ENCODE measurements around the gene ZNF217.
A peak's percentile ranks its signal among the peaks of the same experiment; 100 is the strongest.
"Not testable (repeated sequence)": the region's sequence is repeated elsewhere in the genome, so short reads cannot be mapped to it uniquely, and the experiment has no call there.

Gene ZNF217

DNA sequence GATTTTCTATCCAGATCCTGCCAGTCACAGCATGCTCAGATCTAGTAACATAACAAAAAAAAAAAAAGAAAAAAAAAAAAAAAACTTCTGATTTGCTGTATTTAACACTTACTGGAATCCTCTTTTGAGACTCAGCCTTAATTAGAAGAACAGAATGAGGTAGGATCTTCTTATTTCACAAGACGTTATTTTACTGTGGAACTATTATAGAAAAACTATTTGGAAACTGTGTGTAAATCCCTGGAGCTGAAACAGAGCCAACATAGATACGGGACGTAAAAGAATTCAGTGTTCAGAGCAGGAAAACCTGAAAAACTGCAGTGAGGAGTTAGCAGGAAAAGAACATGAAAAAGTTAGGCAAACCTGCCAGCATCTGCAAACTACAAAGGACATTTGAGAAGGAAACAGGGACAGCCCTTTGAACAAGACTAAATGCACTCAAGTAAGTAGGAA, 3.4 kb upstream of the ZNF217 start:
- DNase-seq = peak; percentile 43

DNA sequence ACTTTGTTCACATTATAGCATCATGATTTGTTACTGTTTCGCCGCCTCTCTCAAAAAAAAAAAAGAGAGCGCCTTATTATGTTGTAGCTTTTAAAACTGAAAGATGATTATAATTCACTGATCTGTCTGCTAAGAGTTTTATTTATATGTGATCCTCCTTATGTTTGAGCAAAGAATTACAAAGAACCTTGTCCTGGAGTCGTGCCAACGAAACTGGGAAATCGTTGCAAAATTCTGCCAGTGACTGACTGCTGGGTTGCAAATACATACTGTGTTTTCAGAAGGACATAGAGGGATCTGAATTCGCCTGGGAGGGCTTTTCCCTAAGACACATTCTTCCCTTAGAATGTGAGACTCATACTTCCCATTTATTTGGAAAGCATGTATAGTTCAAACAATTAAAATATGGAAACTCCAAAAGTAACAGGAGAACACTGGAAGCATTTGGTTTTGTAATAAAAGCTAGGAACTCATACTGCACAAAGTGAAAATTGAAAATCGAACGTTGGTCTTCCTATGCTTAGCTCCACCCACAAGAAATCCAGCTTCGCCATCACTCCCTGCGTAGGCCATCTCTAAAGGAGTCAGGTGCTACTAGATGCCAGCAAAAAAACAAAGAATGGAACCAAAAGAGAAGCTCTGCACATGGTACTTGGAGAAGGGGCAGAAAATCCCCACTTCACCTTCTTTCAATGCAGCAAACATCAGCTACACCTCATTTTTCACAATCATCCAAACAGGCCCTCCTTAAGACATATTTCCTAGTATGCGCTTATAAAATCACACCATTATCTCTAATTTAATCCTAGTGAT, 2.8 kb upstream of the ZNF217 start:
- peak; percentile 37 for DNase-seq

DNA sequence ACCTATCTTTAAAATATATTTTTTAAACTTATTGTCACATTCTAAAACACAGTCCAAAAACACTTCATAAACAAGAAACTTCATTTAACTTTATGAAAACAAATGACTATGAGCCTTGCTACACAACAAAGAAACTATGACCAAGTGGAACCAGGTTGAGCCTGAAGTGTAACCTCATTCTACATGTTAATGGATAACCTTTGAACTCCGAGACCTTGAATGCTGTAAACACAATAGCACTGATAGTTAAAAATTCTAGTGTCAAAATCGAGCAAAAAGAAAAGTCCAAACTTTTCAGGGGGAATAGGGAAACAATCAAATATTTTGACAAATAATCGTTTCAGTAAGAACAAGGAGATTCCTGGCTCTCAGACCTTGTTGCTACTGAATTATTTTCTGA, 2.1 kb upstream of the ZNF217 start:
- not testable (repeated sequence) for DNase-seq

DNA sequence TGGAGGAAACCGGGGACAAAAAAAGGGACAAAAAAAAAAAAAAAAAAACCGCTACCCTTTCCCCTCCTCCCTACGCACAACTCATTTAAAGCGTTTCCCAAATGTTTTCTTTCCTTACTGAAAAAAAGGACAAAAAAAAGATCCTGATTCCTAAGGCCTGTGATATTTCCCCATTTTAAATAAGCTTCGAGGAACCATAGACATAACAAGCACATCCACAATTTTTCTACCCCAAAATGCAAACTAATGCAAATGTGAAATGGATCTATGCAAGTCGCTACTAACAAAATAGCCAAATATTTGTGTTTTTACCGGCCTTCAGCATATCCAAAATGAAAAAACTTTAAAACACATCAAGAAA, 1.4 kb upstream of the ZNF217 start:
- DNase-seq = peak; percentile 65

DNA sequence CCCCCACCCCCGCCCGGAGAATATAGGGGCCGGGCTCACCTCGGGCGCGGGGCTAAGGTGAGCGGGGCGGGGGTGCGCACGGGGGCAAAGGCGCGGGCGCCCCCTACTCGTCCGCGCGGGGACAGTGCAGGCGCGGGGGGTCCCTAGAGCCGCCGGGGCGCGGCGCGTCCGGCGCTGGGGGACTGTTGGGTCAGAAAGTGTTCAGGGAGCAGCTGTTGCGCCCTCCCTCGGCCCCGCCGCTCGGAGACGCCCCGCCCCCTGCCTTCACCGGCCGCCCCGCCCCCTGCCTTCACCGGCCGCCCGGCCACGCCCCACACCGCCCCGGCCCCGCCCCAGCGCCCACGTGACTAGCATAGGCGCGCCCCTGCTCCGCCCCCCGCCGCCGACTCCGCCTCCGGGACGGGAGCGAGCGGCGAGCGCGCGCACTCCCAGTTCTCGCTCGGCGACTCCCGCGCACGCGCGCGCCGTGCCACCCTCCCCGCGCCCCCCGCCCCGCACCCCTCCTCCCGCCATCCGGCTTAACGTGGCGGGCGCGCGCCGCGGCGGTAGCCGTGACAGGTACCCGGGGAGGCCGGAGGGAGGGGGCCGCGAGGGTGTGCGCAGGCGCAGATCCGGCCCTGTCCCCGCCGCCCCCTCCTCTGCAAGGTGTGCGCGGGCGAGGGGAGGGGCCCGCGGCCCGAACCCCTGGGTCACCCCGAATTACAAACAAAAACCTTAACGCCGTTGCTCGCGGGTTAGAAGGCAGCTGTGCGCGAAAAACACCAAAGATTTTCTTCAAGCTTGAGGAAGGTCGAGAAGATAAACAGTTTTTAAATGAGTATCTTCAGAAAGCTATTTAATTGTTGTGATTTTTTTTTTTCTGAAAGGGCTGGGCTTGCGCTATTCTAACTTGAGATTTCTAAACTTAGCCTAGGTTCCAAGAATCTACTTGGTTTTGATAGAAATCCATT, 704 bp upstream of the ZNF217 start:
- DNase-seq = peak; percentile 97

DNA sequence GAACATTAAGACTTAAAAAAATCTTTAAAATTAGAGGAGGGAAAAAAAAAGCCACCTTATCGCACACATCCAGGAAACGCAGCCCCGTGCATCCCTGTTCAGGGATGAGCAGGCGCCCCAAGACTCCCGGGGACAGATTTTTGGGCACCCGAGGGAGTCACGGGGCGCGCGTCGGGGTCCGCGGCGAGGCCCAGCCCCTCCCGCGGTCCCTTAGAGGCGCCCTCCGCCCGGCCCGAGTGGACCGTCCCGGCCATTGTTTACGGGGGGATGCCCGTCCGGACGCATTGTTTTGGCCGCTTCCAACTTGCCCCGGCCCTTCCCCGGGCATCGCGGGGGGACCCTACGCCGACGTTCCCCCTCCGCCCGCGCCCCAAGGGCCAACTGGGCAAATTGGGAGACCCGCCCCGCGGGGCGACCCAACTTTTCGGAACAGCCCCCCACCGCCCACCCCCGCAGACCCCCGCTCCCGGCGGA, 610 bp downstream of the ZNF217 start:
- peak; percentile 67 for DNase-seq

DNA sequence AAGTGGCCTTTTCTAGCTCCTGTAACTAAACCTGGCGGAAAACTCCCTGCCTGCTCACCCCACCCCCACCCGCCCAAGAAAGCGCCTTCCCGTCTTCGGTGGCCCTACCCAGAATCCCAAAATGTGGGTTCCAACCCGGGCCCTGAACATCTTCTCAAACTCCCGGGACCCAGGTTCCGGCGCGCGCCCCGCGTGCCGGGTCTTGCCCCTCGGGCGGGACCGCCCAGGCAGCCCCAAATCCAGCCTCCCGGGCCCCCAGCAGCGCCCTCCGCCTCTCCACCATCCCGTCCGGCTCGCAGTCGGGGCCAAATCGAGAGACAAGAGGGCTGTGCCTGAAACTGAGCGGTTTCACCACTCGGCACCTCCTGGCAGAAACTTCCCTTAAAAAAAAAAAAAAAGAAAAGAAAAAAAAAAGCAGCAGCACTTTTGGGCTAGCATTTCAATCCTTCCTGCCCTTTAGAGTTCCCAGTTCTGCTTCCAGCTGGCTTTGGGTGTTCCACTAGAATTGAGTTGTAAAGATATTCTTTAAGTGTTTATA, 1.1 kb downstream of the ZNF217 start:
- DNase-seq = peak; percentile 74

DNA sequence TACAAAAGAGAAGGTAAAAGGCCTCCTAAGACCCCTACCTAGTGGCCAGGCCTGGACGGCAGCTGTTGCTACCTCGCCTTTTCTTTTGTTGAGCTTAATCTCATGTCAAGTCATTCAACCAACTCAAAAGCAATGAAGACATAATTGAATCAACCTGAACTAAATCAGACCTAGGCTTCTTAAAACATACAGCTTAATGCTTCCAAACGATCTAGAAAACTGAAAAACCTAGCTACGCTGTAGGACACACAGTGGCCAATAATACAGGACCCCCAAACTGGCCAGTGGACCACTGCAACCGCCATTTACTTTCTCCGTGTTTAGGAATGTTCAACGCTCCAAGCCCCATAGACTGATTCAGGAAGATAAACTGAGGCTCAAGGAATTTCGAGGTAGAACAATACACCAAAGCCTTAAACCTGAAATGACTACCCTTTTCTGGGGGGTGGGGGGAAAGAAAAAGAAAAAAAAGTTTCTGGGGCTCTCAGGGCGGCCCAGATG, 1.6 kb downstream of the ZNF217 start:
- DNase-seq = peak; percentile 64

DNA sequence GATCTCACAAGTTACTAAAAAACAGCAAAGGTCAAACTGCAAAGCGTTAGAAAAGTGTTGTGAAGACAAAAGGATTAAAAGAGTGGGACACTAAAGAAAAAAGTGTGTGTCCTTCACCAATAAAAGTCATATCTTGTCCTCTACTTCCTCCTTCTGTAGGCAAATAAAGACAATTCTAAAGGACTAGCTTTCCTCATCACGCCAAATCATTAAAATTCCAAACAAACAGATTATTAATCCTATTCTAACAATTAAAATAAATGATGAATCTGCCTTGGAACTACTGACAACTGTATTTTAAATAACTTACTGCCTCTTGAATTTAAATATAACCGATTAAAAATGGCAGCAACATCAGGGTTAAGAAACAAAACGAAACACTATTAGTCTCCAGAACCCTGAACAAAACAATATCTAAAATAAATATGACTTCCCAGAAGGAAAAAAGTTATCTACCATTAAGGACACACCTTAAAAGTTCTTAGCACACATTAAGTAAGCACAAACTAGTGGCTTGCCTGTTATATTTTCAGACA, 2.4 kb downstream of the ZNF217 start:
- DNase-seq = peak; percentile 61

DNA sequence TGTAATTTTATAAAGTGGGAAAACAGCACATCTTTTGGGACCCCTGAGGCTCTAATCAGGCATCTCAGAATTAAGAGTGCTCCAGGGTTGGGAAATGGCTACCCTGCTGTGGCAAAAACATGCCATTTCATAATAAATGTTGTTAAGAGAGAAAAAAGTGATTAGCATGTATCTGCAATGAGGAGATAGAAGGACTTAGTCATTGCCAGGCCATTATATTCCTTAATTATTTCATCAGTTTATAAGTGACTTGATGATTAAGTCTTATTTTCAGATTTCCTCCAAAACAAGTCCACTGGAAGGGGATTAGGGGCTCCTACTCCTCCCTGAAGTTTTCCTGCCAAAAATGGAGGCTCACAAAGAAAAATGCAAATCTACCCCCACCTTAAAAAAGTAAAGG, 3.0 kb downstream of the ZNF217 start:
- peak; percentile 31 for DNase-seq

DNA sequence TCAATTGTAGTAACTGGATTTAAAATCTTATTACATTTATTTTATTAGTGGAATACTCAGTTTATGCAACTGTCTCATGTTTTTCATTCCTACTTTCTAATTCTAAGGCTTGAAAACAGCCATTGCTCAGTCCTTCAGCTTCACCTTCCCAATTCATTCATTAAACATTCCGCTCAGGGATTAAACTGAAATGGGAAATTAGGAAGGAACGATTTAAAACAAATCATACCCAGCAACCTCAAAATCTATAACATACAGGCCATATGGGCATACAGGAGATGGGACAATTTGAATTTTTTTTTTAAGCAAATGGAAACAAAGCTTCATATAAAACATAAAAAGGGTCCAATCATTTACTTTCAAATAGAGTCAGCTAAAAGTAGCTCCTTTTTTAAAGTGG, 3.5 kb downstream of the ZNF217 start:
- peak; percentile 40 for DNase-seq

DNA sequence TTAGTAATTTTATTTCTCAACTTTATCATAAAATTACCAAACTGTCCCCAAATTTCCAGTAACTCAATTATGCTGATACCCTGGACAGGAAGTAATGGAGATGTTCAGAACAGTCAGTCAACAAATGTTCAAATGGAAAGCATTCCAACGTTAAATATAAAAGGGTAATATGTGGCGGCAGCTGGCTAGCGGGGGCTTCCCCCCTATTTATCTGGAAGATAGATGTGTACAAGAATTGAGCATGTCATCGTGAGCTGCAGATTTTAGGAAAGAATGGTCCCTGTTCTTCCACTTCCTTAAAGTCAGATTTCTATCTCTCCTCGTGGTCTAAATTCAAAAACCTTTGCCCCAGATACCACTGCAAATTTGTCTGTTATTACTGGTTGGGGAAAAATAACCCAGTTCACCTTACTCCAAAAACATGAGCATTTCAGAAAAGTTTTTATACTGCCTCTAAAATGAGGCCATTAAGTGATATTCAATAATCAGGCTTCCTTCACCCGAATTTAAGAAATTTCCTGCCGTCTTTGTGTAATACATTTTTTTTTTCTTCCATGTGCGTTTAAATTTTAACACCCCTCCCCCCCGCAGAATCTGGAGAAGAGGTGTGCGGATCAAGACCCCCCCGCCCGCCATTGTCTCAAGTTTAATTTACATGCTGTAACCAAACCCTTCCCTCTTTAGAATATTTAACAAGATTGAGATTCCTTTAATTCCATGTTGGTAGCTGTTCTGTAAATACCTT, 4.1 kb downstream of the ZNF217 start:
- peak; percentile 31 for DNase-seq

DNA sequence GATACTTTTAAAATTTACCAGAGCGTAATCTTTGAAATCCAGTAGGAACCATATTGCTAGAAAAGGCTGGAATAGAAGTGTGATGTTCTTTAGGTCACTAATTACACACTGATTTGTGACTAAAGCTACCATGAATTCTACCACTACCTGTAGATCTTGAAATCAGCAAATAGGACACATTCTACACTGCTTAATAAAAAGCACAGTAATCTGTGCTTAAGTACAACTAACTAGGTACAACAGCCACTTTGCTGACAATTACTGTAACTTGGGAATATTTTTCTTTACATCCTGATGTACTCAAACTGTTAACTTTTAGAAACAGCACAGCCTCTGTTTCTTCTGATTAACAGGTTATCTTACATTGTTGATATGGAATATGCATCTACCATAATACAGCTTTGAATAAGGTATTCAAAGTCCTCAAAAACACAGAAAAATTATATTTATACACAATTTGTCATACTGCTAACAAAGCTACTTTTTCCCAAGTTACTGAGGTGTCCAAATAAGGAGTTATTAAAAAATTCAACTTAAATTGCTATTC, 6.4 kb downstream of the ZNF217 start:
- not testable (repeated sequence) for DNase-seq

DNA sequence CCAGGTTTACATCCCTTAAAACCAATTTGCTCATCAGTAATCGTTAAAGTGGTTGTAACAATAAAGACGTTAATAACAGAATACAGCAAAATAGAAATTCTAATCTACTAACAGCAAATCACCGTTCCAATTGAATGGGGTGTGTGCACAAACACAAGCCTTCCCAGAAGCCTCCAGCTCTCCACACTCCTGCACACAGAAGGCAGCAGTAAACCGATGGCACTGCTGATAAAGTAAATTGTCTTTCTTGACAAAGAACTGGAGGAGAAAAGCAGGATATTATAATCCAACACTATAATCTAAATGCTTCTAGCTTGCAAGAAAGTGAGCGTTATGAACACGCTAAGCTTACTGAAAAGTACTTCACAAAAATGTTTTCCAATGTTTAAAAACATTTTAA, 7.0 kb downstream of the ZNF217 start:
- no peak for DNase-seq

DNA sequence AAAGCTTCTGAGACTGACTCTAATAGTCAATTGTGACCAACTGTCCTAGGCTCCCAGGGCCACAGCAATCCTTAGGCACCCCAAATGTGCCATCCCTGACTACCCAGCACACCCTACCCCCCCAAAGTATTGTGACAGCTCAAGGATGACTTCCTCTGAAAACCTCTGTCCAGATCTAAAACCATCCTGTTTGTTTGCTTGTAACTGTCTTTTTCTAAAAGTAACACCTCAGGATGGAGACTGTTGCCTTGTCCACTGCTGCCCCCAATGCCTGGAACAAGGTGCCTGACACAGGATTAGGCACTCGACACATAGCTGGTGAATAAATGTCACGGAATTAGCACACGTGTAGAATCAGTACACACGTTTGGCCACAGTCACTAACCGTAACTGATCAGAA, 7.7 kb downstream of the ZNF217 start:
- DNase-seq = not testable (repeated sequence)

DNA sequence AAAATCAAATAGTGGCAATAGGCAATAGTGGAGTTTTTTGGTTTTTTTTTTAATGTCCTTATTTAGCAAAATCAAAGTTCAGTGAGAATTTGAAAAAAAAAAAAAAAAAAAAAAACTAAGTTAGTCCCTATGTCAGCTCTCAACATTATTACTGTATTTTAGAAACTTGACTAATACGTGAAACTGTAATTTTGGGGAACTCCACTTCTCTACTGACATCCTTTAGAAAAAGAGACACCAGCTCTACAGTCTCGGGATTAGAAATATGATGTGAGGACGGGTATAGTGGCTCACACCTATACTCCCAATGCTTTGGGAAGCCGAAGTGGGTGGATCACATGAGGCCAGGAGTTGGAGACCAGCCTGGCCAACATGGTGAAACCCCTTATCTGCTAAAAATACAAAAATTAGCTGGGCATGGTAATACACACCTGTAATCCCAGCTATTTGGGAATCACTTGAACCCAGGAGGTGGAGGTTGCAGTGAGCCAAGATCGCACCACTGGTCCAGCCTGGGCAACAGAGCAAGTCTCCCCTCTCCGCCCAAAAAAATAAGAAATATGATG, 8.6 kb downstream of the ZNF217 start:
- not testable (repeated sequence) for DNase-seq

DNA sequence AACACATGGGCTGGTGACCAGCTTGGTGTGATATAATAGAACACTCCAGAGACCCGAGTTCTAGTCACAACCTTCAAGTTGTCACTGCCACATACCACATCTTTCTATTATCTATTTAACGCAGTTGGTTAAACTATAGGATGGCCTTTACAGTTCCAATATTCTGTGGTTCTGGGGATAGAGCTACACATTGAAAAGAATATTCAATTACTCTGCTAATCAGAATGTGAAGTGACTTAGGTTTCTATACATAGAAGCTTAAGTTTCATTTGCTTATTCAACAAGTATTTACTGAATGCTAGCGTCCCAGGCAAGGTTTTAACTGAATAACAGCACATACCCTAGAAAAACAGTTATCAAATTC, 9.1 kb downstream of the ZNF217 start:
- DNase-seq = not testable (repeated sequence)

DNA sequence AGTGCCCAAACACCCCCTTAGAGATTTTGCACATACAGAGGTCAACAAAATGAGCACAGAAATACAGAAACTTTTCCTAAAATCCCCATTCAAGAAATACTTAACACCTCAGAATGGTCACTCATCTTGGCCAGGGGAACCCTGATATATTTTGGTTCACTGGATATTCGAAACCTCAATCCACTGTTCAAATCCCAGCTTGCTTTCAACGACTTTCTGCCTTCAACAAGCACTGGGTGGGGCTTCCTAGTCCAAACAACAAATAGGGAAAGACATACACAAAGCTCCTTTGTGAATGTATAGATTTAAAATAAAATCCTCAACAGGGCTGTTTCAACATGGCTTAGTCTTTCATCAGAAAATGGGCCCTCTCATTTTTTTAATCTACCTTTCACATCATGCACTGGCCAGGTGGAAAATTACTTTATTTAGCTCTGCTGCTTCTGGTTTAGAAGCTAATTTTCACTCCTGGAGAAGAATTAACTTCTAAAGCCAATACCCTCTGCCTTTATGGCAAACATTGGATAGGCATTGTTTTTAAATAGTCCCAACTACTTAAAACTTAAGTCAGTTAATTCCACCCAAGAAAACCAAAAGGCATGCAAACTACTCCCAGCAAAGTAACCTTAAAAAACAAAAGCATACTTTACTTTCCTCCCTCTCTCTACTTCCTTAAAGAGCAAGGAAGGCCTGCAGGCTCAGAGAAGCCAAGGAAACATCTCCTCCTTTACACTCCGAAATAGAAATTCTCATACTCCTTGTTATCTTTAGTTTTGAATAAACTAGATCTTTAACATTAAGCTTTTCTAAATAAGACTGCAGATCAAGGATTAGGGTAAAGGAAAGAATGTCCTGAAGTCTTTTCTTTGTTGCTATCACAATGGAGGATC, 9.7 kb downstream of the ZNF217 start:
- DNase-seq = not testable (repeated sequence)

DNA sequence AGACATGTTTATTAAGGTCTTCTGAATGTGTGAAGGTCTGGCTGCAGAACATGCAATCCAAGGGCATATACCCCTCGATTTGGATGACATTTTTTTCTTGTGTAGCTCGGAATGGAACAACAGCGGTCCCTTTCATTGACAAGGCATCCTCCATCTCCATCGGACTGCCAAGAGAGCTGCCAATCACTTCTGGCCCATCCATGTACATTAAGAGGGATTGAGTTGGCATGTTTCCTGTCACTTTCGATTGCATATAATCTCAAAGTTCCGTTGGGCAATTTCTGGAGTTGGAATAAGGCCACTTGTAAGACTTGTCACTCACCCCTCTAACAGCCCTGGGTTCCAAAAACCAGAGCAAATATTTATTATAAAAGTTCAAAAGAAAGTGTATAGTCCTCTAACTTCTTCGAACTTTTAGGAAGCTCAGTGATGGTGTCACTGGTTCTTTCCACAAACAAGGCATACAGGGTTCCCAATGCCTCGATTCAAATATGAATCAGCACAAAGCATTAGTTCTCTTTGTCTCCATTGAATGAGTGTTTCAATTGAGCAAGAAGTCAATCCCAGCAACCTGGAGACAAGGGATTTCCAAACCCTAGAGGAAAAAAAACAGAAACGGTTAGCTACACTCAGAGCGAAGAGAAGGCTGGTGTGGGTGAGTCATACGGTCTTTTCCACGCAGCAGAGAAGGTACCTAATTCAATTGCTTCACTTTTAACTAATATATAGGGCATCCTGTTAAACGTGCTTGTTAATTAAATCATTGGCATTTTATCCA, 10.9 kb downstream of the ZNF217 start:
- peak; percentile 14 for DNase-seq

DNA sequence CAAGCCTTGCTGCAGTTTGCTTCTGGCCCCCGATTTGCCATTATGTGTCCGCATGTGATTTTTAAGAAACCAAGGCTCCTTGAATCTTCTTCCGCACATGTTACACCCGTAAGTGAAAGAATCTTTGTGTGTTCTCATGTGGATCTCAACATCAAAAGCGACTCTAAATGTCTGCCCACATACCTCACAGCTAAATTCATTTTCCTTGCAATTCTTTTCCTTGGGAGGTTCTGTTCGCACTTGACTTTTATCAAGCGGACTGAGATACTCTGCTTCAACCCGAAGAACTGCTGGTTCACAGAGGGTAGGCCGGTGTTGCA, 11.4 kb downstream of the ZNF217 start:
- DNase-seq = no peak

Data from eye (tissue), 1 donor.